ENCODE results near the gene ZNF398.
"Not testable (repeated sequence)": the region's sequence is repeated elsewhere in the genome, so short reads cannot be mapped to it uniquely, and the experiment has no call there.

Gene ZNF398

GRCh38 chr7:149225656-149226055, 78.4 kb downstream of the ZNF398 start:
- no peak for DNase-seq (ENCODE audit: low read depth in 2 of 2, low spot score in 1 of 2)

GRCh38 chr7:149226366-149226765, 79.1 kb downstream of the ZNF398 start:
- DNase-seq (ENCODE audit: low read depth in 2 of 2, low spot score in 1 of 2), result not testable (repeated sequence)

- no peak for DNase-seq (ENCODE audit: low read depth in 2 of 2, low spot score in 1 of 2)
Observed at GRCh38 chr7:149226840-149227494, 79.7 kb downstream of the ZNF398 start.

GRCh38 chr7:149228831-149229471, 81.7 kb downstream of the ZNF398 start:
- no peak for DNase-seq (ENCODE audit: low read depth in 2 of 2, low spot score in 1 of 2)

GRCh38 chr7:149229526-149229925, 82.3 kb downstream of the ZNF398 start:
- no peak for DNase-seq (ENCODE audit: low read depth in 2 of 2, low spot score in 1 of 2)

GRCh38 chr7:149232362-149232761, 85.1 kb downstream of the ZNF398 start:
- no peak for DNase-seq (ENCODE audit: low read depth in 2 of 2, low spot score in 1 of 2)
